Activated gamma-delta T cell treated with anti-CD3 and anti-CD28 coated beads, Interleukin-2, amount 50 U/mL, for 16 hours (primary cell): ENCODE results near the gene SDR42E1.

Source experiments
- DNase-seq: peaks from one replicate; pipeline ENCODE4 v3.0.0-alpha.2; 2020; ENCODE audit warnings: low read depth

Gene SDR42E1

DNA sequence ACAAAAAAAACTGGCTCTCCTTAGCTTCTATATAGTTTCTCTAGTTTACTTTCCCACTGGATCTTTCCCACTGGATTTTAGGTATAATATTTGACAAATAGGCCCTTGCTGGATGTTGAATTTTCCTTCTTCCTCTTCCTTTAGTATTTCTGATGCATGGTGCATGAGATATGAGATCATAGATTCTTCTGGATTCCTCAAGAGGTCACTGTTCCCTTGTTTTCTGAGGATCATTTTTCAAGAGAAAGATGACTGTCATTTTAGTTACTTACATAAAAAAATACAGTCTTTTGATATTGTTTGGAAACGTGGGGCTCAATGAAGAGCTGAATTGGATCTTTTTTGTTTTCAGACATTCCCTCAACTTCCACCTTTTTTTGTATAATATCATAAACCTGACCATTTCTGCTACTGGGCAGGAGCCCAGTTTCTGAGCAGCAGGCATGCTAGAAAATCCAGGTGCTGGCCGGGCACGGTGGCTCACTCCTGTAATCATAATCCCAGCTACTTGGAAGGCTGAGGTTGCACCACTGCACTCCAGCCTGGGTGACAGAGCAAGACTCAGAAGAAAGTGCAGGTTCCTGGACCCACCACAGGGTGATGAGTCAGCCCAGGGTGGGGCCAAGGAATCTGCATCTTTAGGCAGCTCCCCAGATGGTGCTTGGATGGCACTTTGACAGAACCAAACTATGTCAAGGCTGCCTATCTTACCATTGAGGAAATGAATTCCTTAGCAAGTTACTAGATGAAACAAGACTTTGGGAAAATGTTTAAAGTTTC is 70.3 kb downstream of the SDR42E1 start:
- no peak for DNase-seq

DNA sequence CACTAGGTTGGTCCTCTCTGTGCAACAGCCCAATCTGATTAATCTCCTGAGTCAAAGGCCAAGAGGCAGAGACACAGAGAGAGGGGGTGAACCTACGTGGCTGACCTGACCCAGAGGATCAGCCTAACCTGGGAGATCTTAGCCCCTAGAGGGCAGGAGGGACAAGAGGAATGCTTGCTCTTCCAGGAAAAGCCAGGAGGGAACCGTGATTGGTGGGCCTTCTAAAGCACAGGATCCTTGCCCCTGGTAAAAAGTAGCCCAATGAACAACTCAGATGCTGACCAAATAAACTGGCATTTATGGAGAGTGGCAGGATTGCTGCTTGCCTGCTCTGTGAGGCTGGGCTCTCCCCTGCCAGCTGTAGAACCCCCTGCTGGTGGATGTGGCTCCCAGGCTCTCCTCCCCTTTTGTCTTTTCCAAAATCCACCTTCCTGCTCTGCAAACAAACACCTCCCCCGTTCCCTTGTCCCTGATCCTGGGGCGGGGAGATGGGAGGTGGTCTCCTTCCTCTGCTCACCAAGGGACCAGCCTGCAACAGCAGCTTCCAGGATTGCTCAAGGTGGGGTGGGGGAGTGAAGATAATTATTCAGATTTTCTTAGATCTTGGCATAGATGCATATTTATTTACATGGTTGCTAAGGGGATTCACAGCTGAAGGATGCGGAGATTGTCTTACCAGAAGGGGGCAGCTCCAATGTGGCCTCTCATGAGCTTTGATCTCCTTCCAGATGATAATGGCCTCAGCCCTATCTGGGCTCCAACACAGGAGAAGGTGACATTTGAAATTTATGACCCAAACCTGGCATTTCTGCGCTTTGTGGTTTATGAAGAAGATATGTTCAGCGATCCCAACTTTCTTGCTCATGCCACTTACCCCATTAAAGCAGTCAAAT is 71.9 kb downstream of the SDR42E1 start:
- DNase-seq: no peak
